Right ventricle myocardium inferior (tissue), 1 donor: ENCODE data around the gene IPCEF1. TPM values are rescaled to one million over a fixed set of nuclear protein-coding genes. Genes with fewer than 3 reads are reported as not detected.
"Not testable (repeated sequence)": the region's sequence is repeated elsewhere in the genome, so short reads cannot be mapped to it uniquely, and the experiment has no call there.

ENCODE experiments used
- ATAC-seq: fragments of 200-7000 bp; cut with Tn5 transposase; one replicate; pipeline ENCODE4 v1.9.1; 2020; ENCODE audit warnings: mild to moderate bottlenecking, moderate library complexity
- DNase-seq: peaks from one replicate; pipeline ENCODE4 v3.0.0; 2021; ENCODE audit errors: missing footprints
- intact Hi-C: fragments of 100-400 bp; cut with DNase I; formaldehyde crosslinking; loops from one replicate; pipeline ENCODE4 v1.11.0; 2022
- total RNA-seq: library from RNA; stranded (reverse); fragmentation: NEBNext Ultra II Directional; extraction: Animal tissue kit (Norgen Biotek cat#: 25700); gene quantifications from one replicate; pipeline ENCODE4 v1.2.1, GENCODE V29; 2021
- donor health status: DM: no; HTN: yes; CAD: no; lungs with severe emphysema.

The IPCEF1 gene
- total RNA-seq, 1 donor from 2014 or later = 2.0 TPM

DNA sequence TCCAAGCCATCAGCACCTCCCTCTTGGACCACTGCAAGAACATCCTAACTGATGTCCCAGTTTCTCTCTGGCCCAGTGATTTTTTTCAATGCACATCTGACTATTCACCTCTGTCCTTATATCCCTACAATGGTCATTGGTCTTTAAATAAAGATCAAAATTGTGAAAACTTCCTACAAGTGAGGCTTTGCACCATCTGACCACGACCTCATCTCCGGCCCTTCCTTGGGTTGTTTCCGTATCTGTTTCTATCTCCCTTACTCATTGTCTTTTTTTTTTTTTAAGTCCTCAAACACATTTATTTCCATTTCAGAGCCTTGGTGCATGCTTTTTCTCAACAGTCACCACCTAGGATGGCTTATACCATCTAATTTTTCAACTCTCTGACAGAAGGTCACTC, 88.1 kb downstream of the IPCEF1 start:
- intact Hi-C loops = no loop called here
- DNase-seq = no peak
- no peak for ATAC-seq

DNA sequence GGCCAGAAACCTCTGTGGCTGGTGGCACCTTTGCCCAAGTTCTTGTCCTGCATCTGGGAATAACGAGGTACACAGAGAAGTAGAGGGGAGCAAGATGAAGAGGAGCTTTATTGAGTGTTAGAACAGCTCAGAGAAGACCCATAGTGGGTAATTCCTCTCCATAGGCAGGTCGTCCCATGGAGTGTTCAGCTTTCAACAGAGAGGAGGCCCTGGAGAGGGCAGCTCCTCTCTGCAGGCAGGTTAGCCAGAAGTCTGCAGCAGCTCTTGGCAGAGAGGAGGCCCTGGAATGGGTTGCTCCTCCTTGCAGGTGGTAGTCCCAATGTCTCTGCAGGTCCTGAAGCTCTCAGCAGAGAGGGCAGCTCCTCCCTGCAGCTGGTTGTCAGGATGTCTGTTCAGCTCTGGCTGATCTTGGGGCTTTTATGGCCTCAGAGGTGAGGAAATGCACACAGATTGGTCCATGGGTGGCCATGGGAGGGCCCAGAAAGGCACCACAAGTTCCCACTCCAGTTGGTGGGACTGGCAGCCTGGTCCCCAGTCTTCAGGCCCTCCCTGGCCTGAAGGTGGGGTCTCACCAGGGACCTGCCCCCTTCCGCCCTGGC, 89.0 kb downstream of the IPCEF1 start:
- ATAC-seq (no peak), DNase-seq (no peak)
- intact Hi-C loops = no loop called here

DNA sequence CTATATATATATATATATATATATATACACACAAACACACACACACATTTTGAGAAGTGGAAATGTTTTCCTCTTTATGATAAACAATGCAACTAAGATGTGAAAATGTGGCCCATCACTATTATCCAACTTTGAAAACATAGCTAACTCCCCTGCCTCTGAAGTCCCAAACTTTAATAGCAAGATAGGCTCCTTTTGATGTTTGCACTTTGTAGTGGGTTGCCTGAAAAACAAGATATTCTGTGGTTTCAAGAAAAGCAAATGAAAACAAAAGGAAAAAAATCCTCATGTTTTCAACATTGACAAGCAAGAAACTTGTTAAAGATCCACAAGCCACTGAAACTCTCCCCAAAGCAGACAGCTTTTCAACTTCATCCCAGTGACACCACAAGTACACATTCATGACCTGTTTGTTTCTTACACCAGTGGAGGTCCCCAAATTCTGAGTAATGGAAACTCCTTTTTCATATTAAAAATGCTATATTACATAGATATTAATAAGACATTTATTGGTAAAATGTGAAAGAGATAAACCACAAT, 90.0 kb downstream of the IPCEF1 start:
- no peak for ATAC-seq
- DNase-seq = no peak
- intact Hi-C loops = no loop called here

DNA sequence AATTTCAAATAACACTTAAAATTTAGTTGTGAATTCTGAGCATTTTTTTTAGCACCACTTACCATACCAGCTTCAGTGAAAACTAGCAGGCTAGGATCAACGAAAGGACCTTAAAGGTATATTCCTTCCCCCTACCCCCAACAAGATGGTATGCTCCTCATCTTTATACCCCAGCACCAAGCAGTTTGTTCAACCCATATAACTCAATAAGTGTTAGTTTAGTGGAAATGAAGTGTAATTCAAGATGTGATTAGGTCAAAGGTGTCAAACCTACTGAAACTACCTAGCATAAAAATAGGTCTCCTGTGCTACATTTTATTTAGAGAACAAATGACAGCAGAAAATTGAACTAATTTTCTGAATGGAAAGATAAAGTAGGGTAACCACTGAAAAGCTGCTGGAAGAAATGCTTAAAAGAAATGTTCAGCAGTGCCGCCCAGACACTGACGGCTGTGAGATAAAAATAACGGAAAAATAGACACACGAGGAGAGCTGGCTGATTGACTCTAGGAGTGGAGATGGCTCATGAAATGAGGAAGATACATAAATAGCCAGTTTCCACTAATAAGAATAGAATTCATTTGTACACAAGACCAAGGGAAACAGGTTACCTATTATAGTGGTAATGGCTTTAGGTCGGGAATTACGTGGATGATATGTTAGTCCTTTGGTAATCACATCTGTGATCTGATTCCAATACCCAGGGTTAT, 94.8 kb downstream of the IPCEF1 start:
- intact Hi-C loops = no loop called here
- ATAC-seq (no peak), DNase-seq (no peak)

DNA sequence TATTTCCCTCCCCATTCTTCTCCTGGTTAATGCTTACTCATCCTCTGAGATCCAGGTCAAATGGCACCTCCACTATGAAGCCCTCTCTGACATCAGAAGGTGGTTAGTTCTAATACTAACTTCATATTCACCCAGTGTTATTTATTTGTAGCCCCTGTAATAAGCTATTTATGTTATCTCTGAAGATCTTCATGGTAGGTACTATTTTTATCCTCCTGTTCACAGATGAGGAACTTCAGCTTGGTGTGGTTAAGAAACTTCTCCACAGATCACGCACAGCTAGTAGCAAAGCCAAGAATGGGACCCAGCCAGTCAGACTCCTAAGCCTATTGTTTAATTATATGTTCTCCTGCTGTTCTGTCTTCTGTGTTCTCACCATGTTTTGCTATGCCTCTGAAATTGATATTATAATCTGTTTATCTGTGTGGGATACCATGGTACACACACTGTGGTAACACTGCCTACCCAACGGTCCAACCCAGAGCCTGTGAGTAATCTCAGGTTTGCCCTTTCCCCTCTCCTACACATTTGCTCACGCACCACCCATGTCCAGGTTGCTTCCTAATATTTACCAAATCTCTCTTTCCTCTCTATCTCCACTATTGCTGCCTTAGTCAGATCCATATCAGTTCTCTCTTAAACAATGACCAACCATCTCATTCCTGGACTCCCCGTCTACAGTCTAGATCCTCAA, 98.4 kb downstream of the IPCEF1 start:
- intact Hi-C loops = no loop called here
- ATAC-seq = peak; percentile 46
- DNase-seq = no peak

DNA sequence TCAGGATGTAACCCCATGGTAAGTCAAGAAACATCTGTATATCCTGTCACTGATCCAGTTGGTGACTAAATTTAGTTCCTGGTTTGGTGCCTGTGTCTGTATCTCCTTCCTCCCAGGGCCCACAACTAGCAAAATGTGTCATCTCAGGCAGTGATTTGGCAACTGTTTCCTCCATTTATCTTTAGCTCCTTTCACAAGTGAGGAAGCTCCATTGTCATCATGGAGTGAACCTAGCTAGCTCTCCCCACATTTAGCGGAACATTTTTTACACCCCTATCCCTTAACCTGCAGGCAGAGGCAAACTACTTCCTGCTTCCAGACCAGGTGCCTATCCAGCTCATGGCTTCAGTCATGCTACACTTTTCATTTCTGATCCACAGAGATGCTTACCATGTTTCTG, 99.5 kb downstream of the IPCEF1 start:
- intact Hi-C loops = no loop called here
- ATAC-seq (peak; percentile 59), DNase-seq (no peak)

DNA sequence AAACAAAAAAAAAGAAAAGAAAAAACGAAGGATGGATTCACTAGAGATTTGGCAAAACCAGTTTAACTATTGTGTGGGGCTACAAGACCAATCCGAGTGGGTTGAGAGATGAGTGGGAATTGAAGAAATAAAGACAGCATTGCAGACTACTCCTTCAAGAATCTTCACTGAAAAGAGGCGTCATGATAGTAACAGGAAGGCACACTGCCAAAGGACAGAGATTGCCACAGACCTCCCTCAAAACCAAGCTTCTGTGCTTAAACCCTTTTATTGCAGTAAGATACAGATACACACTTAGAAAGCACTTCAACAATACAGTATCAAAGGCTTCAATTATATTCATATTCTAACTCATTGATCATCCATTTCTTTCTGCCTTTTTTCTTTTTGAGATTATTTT, 103.9 kb downstream of the IPCEF1 start:
- intact Hi-C loops = no loop called here
- DNase-seq (no peak), ATAC-seq (no peak)

DNA sequence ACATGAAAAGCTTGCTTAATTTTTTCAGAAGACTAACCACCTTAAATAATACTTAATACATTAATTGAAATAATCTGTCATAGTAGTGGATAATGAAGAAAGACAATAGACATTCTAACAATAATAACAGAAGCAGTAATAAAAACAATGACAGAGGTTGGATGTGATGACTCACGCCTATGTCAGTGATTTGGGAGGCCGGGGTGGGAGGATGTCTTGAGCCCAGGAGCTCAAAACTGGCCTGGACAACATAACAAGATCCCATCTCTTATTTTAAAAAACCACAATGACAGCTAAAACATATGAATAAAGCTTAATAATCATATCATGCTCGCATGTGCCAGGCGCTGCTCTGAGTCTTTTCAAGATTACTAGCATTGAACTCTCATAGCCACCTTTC, 105.5 kb downstream of the IPCEF1 start:
- intact Hi-C loops = no loop called here
- DNase-seq = no peak
- ATAC-seq = no peak

DNA sequence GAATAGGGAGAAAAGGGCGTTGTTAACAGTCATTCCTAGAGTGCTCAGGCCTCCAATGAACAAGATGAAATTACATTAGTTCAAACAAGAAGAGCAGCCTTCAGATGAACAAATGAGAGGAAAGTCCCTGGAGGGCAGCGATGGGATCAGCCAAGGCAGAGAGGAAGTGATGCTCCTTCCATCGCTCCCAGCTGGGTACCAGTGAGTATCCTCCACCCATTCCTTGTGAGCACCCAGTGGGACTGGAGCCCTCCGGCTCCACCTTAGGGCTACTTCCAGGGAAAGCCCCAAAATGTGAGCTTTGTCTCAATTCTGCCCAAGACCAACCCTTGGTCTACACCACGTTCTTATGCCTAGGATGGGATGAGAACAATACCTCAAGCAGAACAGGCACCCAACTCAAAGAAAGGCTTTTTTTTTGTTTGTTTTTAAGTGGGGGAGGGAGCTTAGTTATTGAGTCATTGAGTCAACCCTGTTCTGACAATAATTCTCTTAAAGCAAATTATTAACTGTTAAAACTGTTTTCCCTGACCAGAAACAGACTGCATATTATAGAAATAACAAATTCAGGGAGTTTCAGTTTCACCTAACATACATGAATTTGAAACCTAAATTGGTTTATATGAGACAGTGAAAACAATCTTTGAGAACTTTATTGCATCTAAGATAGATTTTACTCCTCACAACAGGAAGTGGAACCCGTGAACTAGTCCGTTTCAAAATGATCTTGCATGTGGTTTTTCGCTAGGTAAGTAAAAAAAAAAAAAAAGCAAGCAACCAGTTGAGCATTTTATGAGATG, 106.9 kb downstream of the IPCEF1 start:
- no peak for DNase-seq
- ATAC-seq = no peak
- intact Hi-C loops = no loop called here

DNA sequence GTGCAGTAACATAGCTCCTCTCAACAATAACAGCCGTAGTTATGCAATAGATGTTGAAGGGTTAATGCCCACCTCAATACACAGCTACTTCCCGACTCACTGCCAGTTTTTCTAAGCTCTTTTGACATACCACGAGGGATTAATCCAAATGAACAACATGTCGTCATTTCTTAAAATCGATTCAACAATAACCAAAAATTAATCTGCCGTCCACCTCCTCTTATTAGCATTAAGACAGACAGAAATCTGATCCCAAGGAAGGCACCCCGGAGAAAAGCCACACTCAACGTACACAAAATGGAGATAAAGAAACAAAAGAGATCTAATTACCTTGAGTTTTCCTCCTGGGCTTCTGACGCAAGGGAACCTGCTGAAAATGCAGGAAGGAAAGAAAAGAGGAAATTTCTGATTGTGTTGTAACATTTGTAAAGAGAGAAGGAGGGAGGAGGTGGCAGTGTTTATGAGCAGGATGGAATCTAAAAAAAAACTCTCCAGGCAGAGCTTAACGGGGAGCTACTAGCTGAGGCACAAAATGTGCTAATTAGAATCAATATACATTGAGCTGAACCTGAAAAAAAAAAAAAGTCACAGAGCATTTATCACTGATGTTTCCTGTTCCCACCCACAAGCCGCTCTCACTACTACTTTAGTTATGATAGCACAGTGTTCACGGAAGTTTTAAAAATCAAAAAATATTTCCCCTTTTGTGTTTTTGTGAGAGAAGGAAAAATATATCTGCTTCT, 109.3 kb downstream of the IPCEF1 start:
- intact Hi-C loops = no loop called here
- DNase-seq (no peak), ATAC-seq (no peak)

DNA sequence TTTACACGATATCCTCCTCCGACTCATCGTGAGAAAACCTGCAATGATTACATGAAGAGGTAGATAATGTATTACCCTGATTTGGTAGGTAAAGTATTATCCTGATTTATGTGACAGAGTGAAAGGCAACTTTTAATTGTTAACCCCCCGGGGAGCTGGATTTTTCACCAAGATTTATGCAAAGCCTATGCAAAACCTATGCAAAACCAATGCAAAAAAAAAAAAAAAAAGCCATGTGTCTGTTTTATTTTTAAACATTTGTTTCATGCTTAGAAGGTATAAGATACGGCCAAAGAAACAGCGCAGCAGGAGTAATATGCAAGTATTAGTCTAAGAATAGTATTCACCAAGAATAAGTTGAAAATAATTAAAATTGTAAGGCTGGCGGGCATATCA, 109.9 kb downstream of the IPCEF1 start:
- ATAC-seq (no peak), DNase-seq (no peak)
- intact Hi-C loops = no loop called here

DNA sequence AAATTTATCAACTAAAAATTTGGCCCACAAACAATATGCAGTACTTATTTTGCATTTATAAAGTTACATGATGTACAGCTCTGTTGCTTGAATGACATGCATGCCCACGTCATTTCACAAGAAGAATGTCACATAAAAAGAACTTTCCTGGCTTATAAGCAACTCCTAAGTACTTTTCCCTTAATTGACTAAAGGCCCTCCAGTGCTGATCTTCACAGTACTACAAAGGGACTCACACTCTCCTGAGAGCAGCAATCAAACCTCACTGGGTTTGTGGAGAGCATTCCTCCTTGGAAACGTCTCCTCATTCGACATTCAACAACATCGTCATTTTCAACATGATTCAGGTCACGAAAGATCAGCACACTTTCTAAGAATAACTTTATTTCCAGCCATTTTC, 111.1 kb downstream of the IPCEF1 start:
- no peak for ATAC-seq
- intact Hi-C loops = no loop called here
- no peak for DNase-seq

DNA sequence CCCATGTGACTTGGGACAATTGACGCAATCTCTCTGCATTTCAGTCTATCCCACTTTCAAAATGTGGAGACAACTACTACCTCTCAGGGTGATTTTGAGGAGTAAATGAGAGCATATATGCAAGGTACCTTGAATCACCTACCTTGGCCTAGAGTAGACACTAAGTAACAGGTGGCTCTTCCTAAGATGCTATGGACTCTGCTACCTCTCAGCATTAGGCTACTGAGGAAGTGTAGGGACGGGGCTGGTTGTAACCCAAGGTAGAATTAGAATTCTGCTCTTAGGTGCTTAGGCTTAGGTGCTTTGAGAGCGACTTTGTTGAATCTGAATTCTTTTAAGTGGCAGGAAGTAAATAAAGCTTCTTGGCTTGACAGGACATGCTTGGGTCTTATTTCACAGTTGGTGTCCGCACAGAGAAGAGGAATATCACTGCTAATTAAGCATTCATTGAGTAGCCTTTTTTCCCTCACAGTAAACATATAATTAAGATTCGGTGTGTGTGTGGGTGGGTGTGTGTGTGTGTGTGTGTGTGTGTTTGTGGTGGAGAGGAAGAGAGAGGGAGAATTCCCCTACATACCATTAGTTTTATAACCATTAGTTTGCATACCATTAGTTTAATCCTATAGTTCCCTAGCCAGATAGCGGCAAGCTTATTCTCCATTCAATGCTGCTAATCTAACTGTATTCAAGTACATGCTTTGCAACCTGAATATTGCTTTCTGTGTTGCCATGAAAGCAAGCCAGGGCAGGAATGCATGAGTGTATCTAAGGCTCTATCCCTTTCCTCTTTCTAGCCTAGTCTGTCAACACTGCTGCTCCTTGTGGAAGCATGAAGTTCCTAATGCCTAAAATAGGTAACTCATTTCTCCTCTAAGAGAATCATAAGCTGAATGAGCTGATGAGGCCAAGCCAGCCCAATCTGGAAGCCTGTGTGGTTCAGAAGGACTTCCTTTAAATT, 112.5 kb downstream of the IPCEF1 start:
- DNase-seq (no peak), ATAC-seq (peak; percentile 48)
- intact Hi-C loops = no loop called here

DNA sequence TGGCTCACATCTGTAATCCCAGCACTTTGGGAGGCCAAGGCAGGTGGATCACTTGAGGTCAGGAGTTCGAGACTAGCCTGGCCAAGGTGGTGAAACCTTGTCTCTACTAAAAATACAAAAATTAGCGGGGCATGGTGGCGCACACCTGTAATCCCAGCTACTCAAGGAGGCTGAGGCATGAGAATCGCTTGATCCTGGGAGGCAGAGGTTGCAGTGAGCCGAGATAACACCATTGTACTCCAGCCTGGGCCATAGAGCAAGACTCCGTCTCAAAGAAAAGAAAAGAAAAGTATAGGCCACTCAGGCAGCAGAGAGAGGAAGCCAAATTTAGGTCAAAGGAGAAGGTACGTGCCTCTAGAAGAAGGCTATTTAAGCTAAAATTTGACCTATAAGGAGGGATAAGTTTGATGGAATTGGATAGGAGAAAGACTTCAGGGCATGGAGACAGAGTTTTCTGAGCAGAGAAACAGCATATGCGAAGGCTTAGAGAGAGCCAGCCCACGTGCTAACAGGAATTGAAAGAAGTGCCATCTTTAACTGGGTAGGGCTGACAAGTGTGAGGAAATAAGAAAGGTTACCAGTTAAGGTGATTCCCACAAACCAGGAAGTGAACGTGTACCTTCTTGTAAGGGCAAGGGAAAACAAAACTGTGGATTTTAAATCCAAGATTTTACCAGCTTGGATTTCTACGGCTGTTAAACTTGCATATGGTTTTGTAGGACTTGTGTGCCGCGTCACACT, 113.8 kb downstream of the IPCEF1 start:
- intact Hi-C loops = no loop called here
- no peak for ATAC-seq
- DNase-seq = no peak

DNA sequence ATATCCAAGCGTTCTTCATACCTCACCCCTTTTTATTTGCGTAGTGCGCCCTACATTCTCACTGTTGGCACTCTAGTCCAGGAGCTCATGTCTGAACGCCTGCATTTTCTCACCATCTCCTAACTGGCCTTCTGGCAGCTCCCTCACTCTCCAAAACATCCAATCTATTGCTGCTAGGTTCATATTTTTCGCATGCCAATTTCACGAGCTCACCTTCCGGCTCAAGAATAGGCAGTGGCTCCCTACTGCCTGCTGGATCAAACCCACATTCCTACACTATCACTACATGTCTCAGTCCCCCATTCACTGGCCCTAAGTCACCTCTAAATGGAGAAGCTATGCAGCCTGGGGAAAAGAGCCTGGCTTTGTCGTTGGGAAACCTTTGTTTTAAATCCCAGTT, 115.0 kb downstream of the IPCEF1 start:
- no peak for DNase-seq
- ATAC-seq = no peak
- intact Hi-C loops = no loop called here

DNA sequence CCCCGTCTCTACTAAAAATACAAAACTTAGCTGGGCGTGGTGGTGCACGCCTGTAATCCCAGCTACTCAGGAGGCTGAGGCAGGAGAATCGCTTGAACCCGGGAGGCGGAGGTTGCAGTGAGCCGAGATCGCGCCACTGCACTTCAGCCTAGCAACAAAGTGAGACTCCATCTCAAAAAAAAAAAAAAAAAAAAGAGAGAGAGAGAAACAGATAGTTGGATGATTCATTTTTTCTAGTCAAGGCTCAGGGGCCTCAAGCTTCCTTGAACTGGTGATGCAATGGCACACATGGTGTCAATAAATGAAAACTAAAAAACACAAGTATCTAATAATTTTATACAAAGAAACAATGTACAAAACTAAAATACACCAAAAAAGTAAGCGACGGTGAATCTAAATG, 115.5 kb downstream of the IPCEF1 start:
- ATAC-seq, DNase-seq, intact Hi-C loops: not testable (repeated sequence)

DNA sequence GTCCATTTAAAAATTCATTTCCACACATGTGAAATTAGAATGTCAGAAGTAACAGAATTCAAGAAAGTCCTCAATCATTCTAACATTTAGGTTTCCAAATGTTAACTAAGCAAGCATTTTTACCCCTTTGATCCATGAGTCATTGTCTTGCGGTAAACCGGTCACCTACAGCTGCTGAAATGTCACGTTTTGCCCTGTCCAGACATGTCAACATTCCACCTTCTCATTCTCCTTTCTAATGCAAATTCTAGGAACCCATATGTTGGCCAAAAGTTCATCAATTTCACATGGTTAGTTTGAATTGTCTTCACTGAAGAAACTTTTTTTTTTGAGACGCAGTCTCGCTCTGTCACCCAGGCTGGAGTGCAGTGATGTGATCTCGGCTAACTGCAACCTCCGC, 117.2 kb downstream of the IPCEF1 start:
- intact Hi-C loops = no loop called here
- no peak for DNase-seq
- no peak for ATAC-seq
